Mammary epithelial cell (primary cell): Measurements from ENCODE around the gene WNT9B.

Source experiments
- EZH2 ChIP-seq: IDR thresholded peaks from 2 replicates; pipeline ENCODE4 v1.6.1; 2012; ENCODE audit warnings: low read length, inconsistent platforms, borderline replicate concordance
- TF ChIP-seq, protein P1 (sequence below), 2 donors: IDR thresholded peaks in 1 of 2; conservative IDR thresholded peaks in 1 of 2; 2 replicates each; pipeline ENCODE4 v1.5.1; 2011 to 2012; ENCODE audit warnings: inconsistent platforms in 2 of 2, low read length in 2 of 2, mild to moderate bottlenecking in 2 of 2, control low read depth in 1 of 2, low read depth in 1 of 2; ENCODE audit not compliant: insufficient read depth in 1 of 2; ENCODE audit errors: extremely low read depth in 1 of 2

DNA sequence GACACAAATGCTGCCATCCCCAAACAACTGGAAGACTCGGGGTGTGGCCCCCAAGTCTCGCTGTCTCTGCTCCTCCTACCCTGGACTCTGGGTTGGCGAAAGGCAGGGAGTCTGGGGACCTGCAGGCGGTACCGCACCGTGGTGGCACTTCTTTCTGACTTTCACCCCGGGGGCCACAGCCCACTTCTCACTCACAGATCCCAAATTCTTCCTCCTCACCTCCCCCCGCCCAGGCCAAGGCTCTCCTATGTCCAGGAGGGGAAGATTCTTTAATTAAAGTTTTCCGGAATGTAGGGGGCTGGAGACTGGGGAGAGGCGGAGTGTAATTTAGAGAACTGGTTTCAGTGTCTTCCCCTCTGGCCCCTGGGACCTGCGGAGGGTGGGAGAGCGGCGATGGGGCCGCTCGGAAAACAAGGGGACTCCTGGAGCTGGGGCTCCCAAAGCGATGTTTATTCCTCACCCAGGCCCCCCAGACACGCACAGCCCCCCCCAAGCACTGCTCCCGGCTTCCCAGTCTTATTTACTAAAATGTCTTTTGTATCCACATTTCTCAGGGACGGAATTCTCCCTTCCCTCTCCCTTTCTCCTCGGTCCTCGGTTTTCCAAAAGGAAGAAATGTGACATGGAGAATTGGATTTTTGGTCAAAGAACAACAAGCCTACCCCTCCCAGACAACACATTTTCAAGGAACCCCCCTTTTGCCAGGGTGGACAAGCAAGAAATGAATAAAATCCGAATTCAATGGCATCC, 34.1 kb upstream of the WNT9B start:
- TF ChIP-seq, protein P1, sequence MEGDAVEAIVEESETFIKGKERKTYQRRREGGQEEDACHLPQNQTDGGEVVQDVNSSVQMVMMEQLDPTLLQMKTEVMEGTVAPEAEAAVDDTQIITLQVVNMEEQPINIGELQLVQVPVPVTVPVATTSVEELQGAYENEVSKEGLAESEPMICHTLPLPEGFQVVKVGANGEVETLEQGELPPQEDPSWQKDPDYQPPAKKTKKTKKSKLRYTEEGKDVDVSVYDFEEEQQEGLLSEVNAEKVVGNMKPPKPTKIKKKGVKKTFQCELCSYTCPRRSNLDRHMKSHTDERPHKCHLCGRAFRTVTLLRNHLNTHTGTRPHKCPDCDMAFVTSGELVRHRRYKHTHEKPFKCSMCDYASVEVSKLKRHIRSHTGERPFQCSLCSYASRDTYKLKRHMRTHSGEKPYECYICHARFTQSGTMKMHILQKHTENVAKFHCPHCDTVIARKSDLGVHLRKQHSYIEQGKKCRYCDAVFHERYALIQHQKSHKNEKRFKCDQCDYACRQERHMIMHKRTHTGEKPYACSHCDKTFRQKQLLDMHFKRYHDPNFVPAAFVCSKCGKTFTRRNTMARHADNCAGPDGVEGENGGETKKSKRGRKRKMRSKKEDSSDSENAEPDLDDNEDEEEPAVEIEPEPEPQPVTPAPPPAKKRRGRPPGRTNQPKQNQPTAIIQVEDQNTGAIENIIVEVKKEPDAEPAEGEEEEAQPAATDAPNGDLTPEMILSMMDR (conservative IDR thresholded peaks at IDR 0.05 in 1 of 2, IDR thresholded peaks at IDR 0.05 in 1 of 2; ENCODE audit: extremely low read depth in 1 of 2, insufficient read depth in 1 of 2, low read depth in 1 of 2, low read length in 2 of 2) = no peak
- TF ChIP-seq EZH2 = no peak
